HG03571 (cell line): ENCODE measurements around the gene KDM4B.
"Not testable (repeated sequence)": the region's sequence is repeated elsewhere in the genome, so short reads cannot be mapped to it uniquely, and the experiment has no call there.

Experiments
- ATAC-seq: cut with Tn5 transposase; IDR thresholded peaks from one replicate; pipeline ENCODE4 v1.9.1; 2021; ENCODE audit not compliant: unreplicated experiment

Gene KDM4B

DNA sequence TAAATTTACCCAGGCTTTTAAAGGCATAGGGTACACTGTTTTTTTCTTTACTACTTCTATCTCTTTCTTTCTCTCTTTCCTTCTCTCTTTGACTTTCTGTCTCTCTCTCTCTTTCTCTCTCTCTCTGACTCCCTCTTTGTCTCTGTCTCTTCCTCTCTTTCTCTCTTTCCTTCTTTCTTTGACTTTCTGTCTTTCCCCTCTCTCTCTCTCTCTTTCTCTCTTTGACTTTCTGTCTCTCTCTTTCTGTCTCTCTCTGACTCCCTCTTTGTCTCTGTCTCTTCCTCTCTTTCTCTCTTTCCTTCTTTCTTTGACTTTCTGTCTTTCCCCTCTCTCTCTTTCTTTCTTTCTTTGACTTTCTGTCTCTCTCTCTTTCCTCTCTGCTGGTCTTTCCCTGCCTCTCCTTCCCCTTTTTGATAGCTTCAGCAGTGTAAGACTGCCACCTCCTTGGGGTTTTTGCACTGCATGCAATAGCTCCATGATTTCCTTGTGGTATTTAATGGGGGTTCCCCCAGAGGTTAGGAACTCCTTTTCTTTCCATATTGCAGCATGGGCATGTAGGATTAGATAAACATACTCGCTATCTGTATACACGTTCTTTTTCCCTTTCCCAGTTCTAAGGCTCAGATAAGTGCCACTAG lies 191.4 kb downstream of the KDM4B start:
- not testable (repeated sequence) for ATAC-seq

DNA sequence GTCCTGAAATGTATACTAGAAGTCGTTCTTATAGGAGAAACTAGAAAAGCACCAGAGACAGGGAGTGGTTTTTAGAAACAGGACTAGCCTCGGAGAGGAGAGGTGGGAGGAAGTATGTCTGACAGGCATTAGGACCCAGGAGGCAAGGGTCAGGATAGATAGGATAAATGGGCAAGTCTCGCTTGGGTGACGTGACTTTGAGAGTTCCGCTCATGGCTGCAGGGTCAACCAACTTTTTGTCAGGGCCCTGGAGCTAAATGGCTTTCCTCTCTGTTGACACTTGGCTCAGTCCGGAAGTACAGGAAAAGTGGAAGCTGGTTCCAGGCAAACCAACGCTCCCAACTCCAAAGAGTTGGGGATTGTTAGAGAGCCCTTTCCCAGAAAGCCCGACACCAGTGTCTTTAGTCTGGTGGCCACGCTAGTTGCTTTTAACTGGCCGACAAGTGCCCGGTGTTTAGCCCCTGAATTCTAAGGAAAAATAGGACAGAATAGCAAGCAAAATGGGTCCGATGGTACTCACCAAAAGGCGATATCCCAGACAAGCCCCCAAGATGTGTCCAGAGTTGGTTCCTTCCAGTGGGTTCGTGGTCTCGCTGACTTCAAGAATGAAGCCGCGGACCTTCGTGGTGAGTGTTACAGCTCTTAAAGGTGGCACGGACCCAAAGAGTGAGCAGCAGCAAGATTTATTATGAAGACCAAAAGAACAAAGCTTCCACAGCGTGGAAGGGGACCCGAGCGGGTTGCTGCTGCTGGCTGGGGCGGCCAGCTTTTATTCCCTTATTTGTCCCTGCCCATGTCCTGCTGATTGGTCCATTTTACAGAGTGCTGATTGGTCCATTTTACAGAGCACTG lies 196.2 kb downstream of the KDM4B start:
- ATAC-seq: not testable (repeated sequence)

DNA sequence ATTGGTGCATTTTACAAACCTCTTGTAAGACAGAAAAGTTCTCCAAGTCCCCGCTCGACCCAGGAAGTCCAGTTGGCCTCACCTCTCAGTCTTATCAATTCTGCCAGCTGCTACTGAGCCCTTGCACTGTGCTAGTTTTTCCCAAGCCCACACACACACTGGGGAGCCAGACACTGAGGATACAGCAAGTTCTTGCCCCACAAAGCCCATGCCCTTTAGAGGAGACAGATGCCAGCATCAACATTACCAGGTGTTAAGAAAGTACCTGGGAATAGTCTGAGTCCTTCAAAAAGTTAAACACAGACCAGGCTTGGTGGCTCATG lies 196.7 kb downstream of the KDM4B start:
- no peak for ATAC-seq

GRCh38 chr19:5166262-5166661 lies 197.3 kb downstream of the KDM4B start:
- ATAC-seq: no peak

- no peak for ATAC-seq
Measured at GRCh38 chr19:5170329-5170745, 201.4 kb downstream of the KDM4B start.

DNA sequence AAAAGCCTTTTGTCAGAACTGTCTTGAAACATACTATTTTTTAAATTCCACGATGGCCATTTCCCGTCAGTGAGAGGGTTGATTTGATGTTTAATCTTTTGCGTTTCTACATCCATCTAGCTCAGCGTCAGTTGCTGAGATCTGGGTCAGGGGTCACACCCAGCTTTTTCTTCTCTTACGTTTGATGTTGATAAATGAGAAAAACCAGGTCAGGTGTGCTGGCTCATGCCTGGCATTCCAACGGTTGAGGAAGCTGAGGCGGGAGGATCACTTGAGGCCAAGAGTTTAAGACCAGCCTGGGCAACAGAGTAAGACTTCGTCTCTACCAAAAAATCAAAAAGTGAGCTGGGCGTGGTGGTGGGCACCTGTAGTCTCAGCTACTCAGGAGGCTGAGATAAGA lies 202.8 kb downstream of the KDM4B start:
- no peak for ATAC-seq

- ATAC-seq: no peak
Measured at GRCh38 chr19:5172859-5173630, 204.1 kb downstream of the KDM4B start.

GRCh38 chr19:5173993-5174392 lies 205.1 kb downstream of the KDM4B start:
- ATAC-seq: no peak

- no peak for ATAC-seq
Measured at GRCh38 chr19:5177745-5178450, 209.0 kb downstream of the KDM4B start.

DNA sequence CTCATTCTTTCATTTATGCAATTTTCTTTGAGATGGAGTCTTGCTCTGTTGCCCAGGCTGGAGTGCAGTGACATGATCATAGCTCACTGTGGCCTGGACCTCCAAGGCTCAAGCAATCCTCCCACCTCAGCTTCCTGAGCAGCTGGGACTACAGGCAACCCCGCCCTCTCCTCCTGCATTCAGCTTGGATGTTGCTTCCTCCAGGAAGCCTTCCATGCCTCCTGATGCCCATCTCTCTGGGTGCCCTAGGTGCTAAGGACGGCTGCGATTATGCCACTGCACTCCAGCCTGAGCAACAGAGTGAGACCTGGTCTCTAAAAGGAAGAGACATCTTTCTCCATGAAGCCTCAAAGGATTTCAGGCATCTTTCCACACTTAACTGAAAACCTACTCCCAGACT lies 209.9 kb downstream of the KDM4B start:
- no peak for ATAC-seq

DNA sequence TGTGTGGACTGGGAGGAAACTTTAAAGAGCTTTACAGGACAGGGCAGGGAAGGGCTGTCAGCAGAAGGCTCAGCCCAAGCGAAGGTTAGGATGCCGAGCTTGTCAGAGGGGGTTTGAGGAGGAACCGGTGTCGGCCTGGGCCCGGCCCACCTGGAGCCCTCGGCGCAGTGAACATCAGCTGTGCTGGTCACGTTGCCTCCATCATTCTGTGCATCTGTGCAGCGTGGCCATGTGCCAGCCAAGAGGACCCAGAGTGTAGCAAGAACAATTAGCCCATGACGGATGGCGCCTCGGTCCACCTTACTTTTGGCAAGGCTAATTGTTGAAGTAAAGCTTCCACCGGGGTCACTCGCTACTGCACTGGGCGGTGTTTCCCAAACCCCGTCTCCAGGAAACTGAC lies 210.3 kb downstream of the KDM4B start:
- no peak for ATAC-seq

- no peak for ATAC-seq
Measured at GRCh38 chr19:5181329-5181728, 212.4 kb downstream of the KDM4B start.

- ATAC-seq: no peak
Measured at GRCh38 chr19:5182751-5183150, 213.8 kb downstream of the KDM4B start.

GRCh38 chr19:5183616-5184015 lies 214.7 kb downstream of the KDM4B start:
- ATAC-seq: no peak

- no peak for ATAC-seq
Measured at GRCh38 chr19:5184930-5185329, 216.0 kb downstream of the KDM4B start.

GRCh38 chr19:5186293-5187050 lies 217.6 kb downstream of the KDM4B start:
- ATAC-seq: no peak

DNA sequence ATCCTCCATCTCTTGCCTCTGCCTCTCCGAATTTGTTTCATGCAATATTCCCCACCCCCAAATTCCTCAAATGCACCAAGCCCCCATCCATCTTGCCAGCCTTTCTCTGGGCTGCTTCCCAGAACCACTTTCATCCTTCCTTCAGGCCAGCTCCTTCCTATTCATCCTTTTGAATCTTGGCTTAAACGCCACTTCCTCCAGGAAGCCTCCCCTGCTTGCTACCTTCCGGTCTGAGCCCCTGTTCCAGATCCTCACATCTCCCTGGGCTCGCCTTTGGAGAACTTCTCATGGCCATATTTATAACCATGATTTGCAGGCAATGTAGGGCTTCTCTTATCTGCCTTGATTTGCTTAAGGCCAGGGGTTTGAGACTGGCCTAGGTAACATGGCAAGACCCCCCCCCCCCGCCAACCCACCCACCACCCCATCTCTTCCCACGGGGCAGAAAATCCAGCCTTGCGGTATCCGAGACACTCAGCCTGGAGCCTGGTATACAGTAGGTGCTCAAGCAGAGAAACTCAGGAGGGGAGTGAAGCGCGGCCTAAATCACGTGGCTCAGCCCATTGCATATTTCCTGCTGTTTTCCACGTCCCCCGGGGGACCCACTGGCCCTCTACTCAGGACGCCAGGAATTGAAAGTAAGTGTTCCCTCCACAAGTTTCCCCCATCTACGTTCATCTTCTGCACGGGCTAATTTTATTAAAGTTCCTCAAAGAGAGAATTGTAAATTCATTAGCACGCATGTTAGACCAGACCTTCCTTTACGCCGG lies 219.8 kb downstream of the KDM4B start:
- ATAC-seq: no peak

- no peak for ATAC-seq
Measured at GRCh38 chr19:5189318-5189607, 220.3 kb downstream of the KDM4B start.

- no peak for ATAC-seq
Measured at GRCh38 chr19:5191091-5191490, 222.2 kb downstream of the KDM4B start.

GRCh38 chr19:5192568-5192967 lies 223.7 kb downstream of the KDM4B start:
- ATAC-seq: no peak
